ENCODE results near the gene CUTC. TPM values are rescaled to one million over a fixed set of nuclear protein-coding genes. Genes with fewer than 3 reads are reported as not detected.

CUTC gene
- total and polyA plus RNA-seq, 2 donors: 31.8 to 41.2 TPM

DNA sequence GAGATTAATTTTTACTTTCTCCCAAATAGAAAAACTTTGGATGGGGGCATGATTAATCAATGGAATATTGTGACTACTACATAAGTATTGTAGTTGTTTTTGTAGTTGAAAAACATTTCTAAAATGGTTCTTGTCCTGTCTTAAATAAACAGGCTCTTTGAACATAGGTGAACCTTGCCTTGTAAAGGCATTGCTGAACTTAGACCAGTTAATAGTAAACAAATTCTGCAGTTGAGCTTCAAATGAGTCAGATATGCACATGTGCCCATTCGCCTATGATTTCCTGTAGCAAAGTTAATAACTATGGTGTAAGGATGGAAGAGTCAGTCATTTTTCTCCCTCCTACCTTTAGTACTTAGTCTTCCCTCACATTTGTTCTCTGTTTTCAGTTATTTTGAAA, 22.6 kb downstream of the CUTC start:
- Histone ChIP-seq H3K4me1 (ENCODE audit: control insufficient read depth in 2 of 2, insufficient read depth in 2 of 2, low read length in 2 of 2) (no peaks in the 10 kb centered on the region), H3K27ac (ENCODE audit: low read depth in 1 of 2, low read length in 1 of 2) (no peak overlapping the region), H3K9me3 (ENCODE audit: control insufficient read depth in 2 of 2, insufficient read depth in 1 of 2, low read length in 1 of 2) (no peaks in the 10 kb centered on the region), H3K27me3 (ENCODE audit: control insufficient read depth in 2 of 2, insufficient read depth in 1 of 2, low read length in 1 of 2) (no peaks in the 10 kb centered on the region), H3K36me3 (ENCODE audit: control insufficient read depth in 2 of 2, insufficient read depth in 2 of 2, low read length in 1 of 2) (peaks cover 22 to 59% of the 10 kb centered on the region in 2 donors), H3K4me3 (ENCODE audit: low read length in 2 of 2) (no peak overlapping the region)
- 100% methylated on average over 1 of the region's 1 CpG for WGBS
- no peak for DNase-seq (ENCODE audit: low read depth in 6 of 9, low spot score in 9 of 9)

DNA sequence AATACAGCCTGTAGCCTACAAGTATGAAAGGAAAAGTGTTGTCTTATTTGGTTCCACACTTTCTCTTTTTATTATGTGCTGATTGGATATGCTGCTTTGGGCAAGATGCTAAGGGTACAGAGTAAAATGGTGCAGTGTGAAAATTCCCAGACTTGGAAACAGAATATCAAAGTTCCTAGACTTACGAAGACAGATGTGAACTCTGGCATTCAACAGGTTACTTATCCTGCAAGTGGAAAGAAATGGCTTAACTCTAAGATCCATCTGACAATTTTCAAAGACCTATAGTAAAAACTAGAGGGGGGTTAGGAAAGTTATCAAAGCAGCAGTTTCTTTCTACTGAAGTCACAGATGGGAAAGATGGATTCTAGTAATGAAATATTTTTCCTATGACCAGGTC, 24.1 kb downstream of the CUTC start:
- Histone ChIP-seq H3K9me3 (ENCODE audit: control insufficient read depth in 2 of 2, insufficient read depth in 1 of 2, low read length in 1 of 2) (no peaks in the 10 kb centered on the region), H3K4me3 (ENCODE audit: low read length in 2 of 2) (no peak overlapping the region), H3K4me1 (ENCODE audit: control insufficient read depth in 2 of 2, insufficient read depth in 2 of 2, low read length in 2 of 2) (no peaks in the 10 kb centered on the region), H3K27ac (ENCODE audit: low read depth in 1 of 2, low read length in 1 of 2) (no peak overlapping the region), H3K27me3 (ENCODE audit: control insufficient read depth in 2 of 2, insufficient read depth in 1 of 2, low read length in 1 of 2) (no peaks in the 10 kb centered on the region), H3K36me3 (ENCODE audit: control insufficient read depth in 2 of 2, insufficient read depth in 2 of 2, low read length in 1 of 2) (peaks cover 37 to 62% of the 10 kb centered on the region in 2 donors)
- 99% methylated on average over 1 of the region's 1 CpG for WGBS
- no peak for DNase-seq (ENCODE audit: low read depth in 6 of 9, low spot score in 9 of 9)

DNA sequence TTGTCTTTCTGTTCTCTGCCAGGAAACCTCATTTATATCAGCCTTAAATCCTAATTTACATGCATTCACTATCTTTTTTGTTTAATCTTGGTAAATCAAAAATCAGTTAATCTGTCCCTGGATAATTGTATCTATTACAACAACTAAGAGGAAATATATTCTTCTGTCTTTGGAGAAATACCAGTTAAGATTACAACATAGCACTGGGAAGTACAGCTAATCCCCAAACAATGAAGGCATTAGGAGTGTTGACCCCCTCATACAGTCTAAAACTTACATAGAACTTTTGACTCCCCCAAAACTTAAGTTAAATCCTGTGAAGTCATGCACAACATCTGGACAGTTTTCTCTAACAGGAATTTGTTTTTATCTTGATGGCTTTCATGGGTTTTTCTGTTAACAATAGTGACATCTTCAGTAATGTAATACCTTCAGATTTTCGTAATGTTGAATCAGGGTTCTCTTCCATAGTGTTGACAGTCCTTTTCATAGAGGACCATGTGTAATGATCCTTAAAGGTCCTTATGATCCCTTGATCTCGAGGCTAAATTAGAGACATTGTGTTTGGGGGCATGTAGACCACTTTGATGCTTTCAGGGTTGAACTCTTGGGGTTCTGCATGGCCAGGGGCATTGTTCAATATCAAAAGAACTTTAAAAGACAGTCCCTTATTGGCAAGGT, 26.3 kb downstream of the CUTC start:
- Histone ChIP-seq H3K36me3 (ENCODE audit: control insufficient read depth in 2 of 2, insufficient read depth in 2 of 2, low read length in 1 of 2) (peaks cover 36 to 51% of the 10 kb centered on the region in 2 donors), H3K27ac (ENCODE audit: low read depth in 1 of 2, low read length in 1 of 2) (no peak overlapping the region), H3K4me3 (ENCODE audit: low read length in 2 of 2) (no peak overlapping the region), H3K27me3 (ENCODE audit: control insufficient read depth in 2 of 2, insufficient read depth in 1 of 2, low read length in 1 of 2) (no peaks in the 10 kb centered on the region), H3K9me3 (ENCODE audit: control insufficient read depth in 2 of 2, insufficient read depth in 1 of 2, low read length in 1 of 2) (no peaks in the 10 kb centered on the region), H3K4me1 (ENCODE audit: control insufficient read depth in 2 of 2, insufficient read depth in 2 of 2, low read length in 2 of 2) (no peaks in the 10 kb centered on the region)
- WGBS: 99% methylated on average over 2 of the region's 2 CpGs
- DNase-seq (ENCODE audit: low read depth in 6 of 9, low spot score in 9 of 9): no peak

DNA sequence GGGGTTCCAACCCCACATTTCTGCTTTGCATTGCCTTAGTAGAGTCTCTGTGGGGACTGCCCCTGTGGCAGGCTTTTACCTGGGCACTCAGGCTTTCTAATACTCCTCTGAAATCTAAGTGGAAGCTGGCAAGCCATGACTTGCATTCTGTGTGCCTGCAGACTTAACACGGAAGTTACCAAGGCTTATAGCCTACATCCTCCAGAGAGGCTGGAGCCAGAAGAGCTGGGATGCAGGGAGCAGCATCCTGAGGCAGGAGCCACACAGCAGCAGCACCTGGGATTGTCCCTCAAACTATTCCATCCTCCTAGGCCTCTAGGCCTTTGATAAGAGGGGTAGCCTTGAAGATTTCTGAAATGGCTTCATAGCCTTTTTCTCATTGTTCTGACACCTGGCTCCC, 28.3 kb downstream of the CUTC start:
- Histone ChIP-seq H3K9me3 (ENCODE audit: control insufficient read depth in 2 of 2, insufficient read depth in 1 of 2, low read length in 1 of 2) (no peaks in the 10 kb centered on the region), H3K36me3 (ENCODE audit: control insufficient read depth in 2 of 2, insufficient read depth in 2 of 2, low read length in 1 of 2) (peaks cover 35 to 41% of the 10 kb centered on the region in 2 donors), H3K4me3 (ENCODE audit: low read length in 2 of 2) (no peak overlapping the region), H3K27me3 (ENCODE audit: control insufficient read depth in 2 of 2, insufficient read depth in 1 of 2, low read length in 1 of 2) (no peaks in the 10 kb centered on the region), H3K4me1 (ENCODE audit: control insufficient read depth in 2 of 2, insufficient read depth in 2 of 2, low read length in 2 of 2) (no peaks in the 10 kb centered on the region), H3K27ac (ENCODE audit: low read depth in 1 of 2, low read length in 1 of 2) (no peak overlapping the region)
- DNase-seq (ENCODE audit: low read depth in 6 of 9, low spot score in 9 of 9): no peak
- WGBS: 96% methylated on average over 1 of the region's 1 CpG

DNA sequence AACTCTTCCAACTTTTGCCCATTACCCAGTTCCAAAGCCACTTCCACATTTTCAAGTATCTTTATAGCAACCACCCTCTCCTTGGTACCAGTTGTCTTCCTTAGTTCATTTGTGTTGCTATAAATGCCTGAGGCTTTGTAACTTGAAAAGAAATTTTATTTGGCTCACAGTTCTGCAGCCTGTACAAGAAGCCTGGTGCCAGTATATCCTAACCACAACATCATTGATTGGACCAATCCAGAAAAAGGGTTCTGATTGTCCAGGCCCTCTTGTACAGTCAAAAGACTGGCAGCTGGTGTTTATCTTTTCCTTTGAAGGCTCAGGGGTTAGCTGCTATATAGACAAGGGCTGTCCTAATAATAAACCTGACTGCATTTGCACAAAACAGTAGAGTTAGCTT, 29.3 kb downstream of the CUTC start:
- Histone ChIP-seq H3K4me1 (ENCODE audit: control insufficient read depth in 2 of 2, insufficient read depth in 2 of 2, low read length in 2 of 2) (no peaks in the 10 kb centered on the region), H3K27ac (ENCODE audit: low read depth in 1 of 2, low read length in 1 of 2) (no peak overlapping the region), H3K4me3 (ENCODE audit: low read length in 2 of 2) (no peak overlapping the region), H3K9me3 (ENCODE audit: control insufficient read depth in 2 of 2, insufficient read depth in 1 of 2, low read length in 1 of 2) (no peaks in the 10 kb centered on the region), H3K27me3 (ENCODE audit: control insufficient read depth in 2 of 2, insufficient read depth in 1 of 2, low read length in 1 of 2) (no peaks in the 10 kb centered on the region), H3K36me3 (ENCODE audit: control insufficient read depth in 2 of 2, insufficient read depth in 2 of 2, low read length in 1 of 2) (peaks cover 31% of the 10 kb centered on the region in 2 donors)
- no peak for DNase-seq (ENCODE audit: low read depth in 6 of 9, low spot score in 9 of 9)

DNA sequence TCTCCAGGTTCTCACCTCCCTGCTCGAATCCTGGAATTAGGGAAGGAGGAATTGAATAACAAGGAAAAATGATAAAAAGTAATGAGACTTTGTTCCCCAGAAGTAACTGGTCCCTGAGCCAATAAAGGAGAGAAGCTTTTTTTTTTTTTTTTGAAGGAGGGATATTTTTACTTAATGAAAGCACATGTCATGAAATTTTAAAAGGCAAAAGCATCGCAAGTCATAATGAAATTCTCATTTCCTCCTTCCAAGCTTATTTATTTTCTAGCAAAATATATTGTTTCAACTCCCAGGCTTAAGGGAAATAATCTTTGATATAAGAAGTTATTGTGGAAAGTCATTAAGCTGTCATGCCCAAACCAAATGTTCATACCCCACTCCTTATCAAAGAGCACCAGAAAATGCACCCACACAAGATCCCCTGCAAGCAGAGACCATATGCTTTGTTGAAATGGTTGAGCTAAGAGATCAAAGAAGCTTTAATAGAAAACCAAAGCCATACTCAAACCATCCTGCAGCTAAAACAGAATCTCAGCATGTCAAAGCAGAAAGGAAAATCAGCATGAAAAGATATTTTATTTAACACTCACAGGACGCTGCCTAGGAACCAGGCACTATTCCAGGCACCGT, 33.8 kb downstream of the CUTC start:
- H3K27ac ChIP-seq (ENCODE audit: low read depth in 1 of 2, low read length in 1 of 2): no peak overlapping the region
- no peaks in the 10 kb centered on the region for H3K4me1 ChIP-seq (ENCODE audit: control insufficient read depth in 2 of 2, insufficient read depth in 2 of 2, low read length in 2 of 2)
- no peak for DNase-seq (ENCODE audit: low read depth in 6 of 9, low spot score in 9 of 9)
- no peak overlapping the region for H3K4me3 ChIP-seq (ENCODE audit: low read length in 2 of 2)
- 94% methylated on average over 4 of the region's 4 CpGs for WGBS
- H3K9me3 ChIP-seq (ENCODE audit: control insufficient read depth in 2 of 2, insufficient read depth in 1 of 2, low read length in 1 of 2): no peaks in the 10 kb centered on the region
- H3K36me3 ChIP-seq (ENCODE audit: control insufficient read depth in 2 of 2, insufficient read depth in 2 of 2, low read length in 1 of 2): peaks cover 0 to 7% of the 10 kb centered on the region in 2 donors
- no peaks in the 10 kb centered on the region for H3K27me3 ChIP-seq (ENCODE audit: control insufficient read depth in 2 of 2, insufficient read depth in 1 of 2, low read length in 1 of 2)

DNA sequence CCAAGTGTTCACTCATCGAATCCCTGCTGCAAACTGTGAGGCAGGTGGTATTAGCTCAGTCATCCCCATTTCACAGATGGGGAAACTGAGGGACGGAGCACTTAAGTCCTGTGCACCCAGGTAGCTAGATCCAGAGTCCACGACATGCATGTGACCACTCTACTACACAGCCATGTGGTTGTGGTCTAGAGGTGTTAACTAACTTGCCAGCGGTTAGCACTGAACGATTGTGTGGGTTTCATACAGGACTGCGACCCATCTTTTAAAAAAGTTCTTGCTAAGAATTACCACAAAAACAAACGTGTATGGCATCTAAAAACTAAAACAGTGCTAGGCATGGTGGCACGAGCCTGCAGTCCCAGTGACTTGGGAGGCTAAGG, 34.3 kb downstream of the CUTC start:
- no peaks in the 10 kb centered on the region for H3K27me3 ChIP-seq (ENCODE audit: control insufficient read depth in 2 of 2, insufficient read depth in 1 of 2, low read length in 1 of 2)
- no peaks in the 10 kb centered on the region for H3K4me1 ChIP-seq (ENCODE audit: control insufficient read depth in 2 of 2, insufficient read depth in 2 of 2, low read length in 2 of 2)
- no peak overlapping the region for H3K27ac ChIP-seq (ENCODE audit: low read depth in 1 of 2, low read length in 1 of 2)
- 79% methylated on average over 8 of the region's 8 CpGs for WGBS
- DNase-seq (ENCODE audit: low read depth in 6 of 9, low spot score in 9 of 9): no peak
- no peaks in the 10 kb centered on the region for H3K9me3 ChIP-seq (ENCODE audit: control insufficient read depth in 2 of 2, insufficient read depth in 1 of 2, low read length in 1 of 2)
- H3K4me3 ChIP-seq (ENCODE audit: low read length in 2 of 2): no peak overlapping the region
- H3K36me3 ChIP-seq (ENCODE audit: control insufficient read depth in 2 of 2, insufficient read depth in 2 of 2, low read length in 1 of 2): peaks cover 0 to 2% of the 10 kb centered on the region in 2 donors

DNA sequence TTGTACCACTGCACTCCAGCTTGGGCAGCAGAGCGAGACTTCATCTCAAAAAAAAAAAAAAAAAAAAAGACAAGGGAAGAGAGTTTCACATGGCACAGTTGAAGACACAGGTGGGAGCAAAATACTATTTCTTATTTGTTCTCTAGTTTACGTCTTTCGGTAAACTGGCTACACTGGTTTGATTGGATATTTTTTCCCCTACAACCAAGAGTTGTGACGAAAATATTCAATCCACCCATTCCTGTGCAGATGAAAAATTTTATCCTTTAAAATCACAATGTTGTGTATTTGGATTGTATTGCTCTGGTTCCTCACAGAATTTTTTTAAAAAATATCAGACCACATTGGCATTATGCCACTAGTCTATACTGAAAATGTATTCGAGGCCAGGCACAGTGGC, 35.9 kb downstream of the CUTC start:
- Histone ChIP-seq H3K9me3 (ENCODE audit: control insufficient read depth in 2 of 2, insufficient read depth in 1 of 2, low read length in 1 of 2) (no peaks in the 10 kb centered on the region), H3K36me3 (ENCODE audit: control insufficient read depth in 2 of 2, insufficient read depth in 2 of 2, low read length in 1 of 2) (no peaks in the 10 kb centered on the region), H3K4me1 (ENCODE audit: control insufficient read depth in 2 of 2, insufficient read depth in 2 of 2, low read length in 2 of 2) (no peaks in the 10 kb centered on the region), H3K27me3 (ENCODE audit: control insufficient read depth in 2 of 2, insufficient read depth in 1 of 2, low read length in 1 of 2) (no peaks in the 10 kb centered on the region), H3K27ac (ENCODE audit: low read depth in 1 of 2, low read length in 1 of 2) (no peak overlapping the region), H3K4me3 (ENCODE audit: low read length in 2 of 2) (no peak overlapping the region)
- DNase-seq (ENCODE audit: low read depth in 6 of 9, low spot score in 9 of 9): no peak
- WGBS: 77% methylated on average over 5 of the region's 5 CpGs

DNA sequence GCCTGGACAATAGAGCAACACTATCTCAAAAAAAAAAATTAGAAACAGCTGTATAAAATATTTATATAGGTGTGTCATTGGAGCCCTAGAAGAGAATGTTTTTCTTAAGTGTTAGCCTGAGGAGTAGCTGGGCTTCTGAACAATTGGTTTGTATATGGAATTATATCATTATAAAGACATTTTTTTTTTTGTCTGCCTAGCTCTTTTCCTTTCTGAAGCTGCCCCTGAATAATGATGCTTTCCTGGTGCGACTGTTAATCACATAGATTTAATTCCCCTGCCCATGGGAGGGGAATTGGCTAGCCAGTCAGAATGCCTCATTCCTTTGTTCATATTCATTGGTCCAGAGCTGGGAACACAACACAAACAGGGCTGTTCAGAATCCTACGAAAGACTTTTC, 36.5 kb downstream of the CUTC start:
- Histone ChIP-seq H3K36me3 (ENCODE audit: control insufficient read depth in 2 of 2, insufficient read depth in 2 of 2, low read length in 1 of 2) (no peaks in the 10 kb centered on the region), H3K9me3 (ENCODE audit: control insufficient read depth in 2 of 2, insufficient read depth in 1 of 2, low read length in 1 of 2) (no peaks in the 10 kb centered on the region), H3K27me3 (ENCODE audit: control insufficient read depth in 2 of 2, insufficient read depth in 1 of 2, low read length in 1 of 2) (no peaks in the 10 kb centered on the region), H3K27ac (ENCODE audit: low read depth in 1 of 2, low read length in 1 of 2) (no peak overlapping the region), H3K4me3 (ENCODE audit: low read length in 2 of 2) (no peak overlapping the region), H3K4me1 (ENCODE audit: control insufficient read depth in 2 of 2, insufficient read depth in 2 of 2, low read length in 2 of 2) (no peaks in the 10 kb centered on the region)
- no peak for DNase-seq (ENCODE audit: low read depth in 6 of 9, low spot score in 9 of 9)
- 93% methylated on average over 2 of the region's 2 CpGs for WGBS
